ENCODE results near the gene SNX3.

- TF ChIP-seq, protein P1, sequence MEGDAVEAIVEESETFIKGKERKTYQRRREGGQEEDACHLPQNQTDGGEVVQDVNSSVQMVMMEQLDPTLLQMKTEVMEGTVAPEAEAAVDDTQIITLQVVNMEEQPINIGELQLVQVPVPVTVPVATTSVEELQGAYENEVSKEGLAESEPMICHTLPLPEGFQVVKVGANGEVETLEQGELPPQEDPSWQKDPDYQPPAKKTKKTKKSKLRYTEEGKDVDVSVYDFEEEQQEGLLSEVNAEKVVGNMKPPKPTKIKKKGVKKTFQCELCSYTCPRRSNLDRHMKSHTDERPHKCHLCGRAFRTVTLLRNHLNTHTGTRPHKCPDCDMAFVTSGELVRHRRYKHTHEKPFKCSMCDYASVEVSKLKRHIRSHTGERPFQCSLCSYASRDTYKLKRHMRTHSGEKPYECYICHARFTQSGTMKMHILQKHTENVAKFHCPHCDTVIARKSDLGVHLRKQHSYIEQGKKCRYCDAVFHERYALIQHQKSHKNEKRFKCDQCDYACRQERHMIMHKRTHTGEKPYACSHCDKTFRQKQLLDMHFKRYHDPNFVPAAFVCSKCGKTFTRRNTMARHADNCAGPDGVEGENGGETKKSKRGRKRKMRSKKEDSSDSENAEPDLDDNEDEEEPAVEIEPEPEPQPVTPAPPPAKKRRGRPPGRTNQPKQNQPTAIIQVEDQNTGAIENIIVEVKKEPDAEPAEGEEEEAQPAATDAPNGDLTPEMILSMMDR (IDR thresholded peaks at IDR 0.05; ENCODE audit: low read length) = no peak
- TF ChIP-seq EZH2 (IDR thresholded peaks at IDR 0.05; ENCODE audit: borderline replicate concordance, low read length) = no peak
Observed at GRCh38 chr6:108171918-108172516, 88.8 kb downstream of the SNX3 start.

Data from OCI-LY1 (cell line).